ENCODE data around the gene GNAQ. TPM values are rescaled to one million over a fixed set of nuclear protein-coding genes. Genes with fewer than 3 reads are reported as not detected.

The GNAQ gene
- total and polyA plus RNA-seq, 2 of the 4 experiments (the other 2 are of a cell fraction), result 23.1 to 50.7 TPM

GRCh38 chr9:77988630-77989029 lies 43.0 kb downstream of the GNAQ start:
- CTCF ChIA-PET, result no interaction called here

More at GRCh38 chr9:77988630-77989029, 43.0 kb downstream of the GNAQ start:
- intact Hi-C loops (cut with micrococcal nuclease) (no loop called here), dilution Hi-C loops (cut with HindIII; ENCODE audit: low sequenced_read_pairs, unreplicated experiment) (no loop called here), in situ Hi-C loops (cut with MboI; ENCODE audit: low sequenced_read_pairs) (no loop called here)
- Histone ChIP-seq H3K79me1 (ENCODE audit: low read depth in 1 of 2, low read length in 2 of 2) (peaks cover 23 to 57% of the 10 kb centered on the region in 2 experiments), H3K4me3 (ENCODE audit: insufficient read depth, low read depth, low read length) (no peak overlapping the region), H2BK120ac (ENCODE audit: low read depth, low read length) (no peak overlapping the region), H2BK15ac (ENCODE audit: low read depth, low read length) (no peak overlapping the region), H3K18ac (ENCODE audit: low read depth, low read length) (no peak overlapping the region), H3K14ac (replicated peaks; ENCODE audit: low read depth, low read length) (no peak overlapping the region), H4K20me1 (ENCODE audit: insufficient read depth, low read length) (peaks cover 11% of the 10 kb centered on the region; the same call in 1 of the 2 replicates), H4K8ac (ENCODE audit: low read depth in 2 of 2, low read length in 2 of 2) (no peak overlapping the region), H2AFZ (replicated peaks; ENCODE audit: low read length, poor library complexity) (no peak overlapping the region), H2AK5ac (ENCODE audit: low read depth, low read length) (no peak overlapping the region), H3K23ac (ENCODE audit: low read depth, low read length) (no peak overlapping the region), H3K27ac (ENCODE audit: insufficient read depth, low read length) (no peak overlapping the region), H4K5ac (ENCODE audit: low read depth, low read length) (no peak overlapping the region), H2BK5ac (ENCODE audit: low read depth, low read length, poor library complexity, severe bottlenecking) (no peak overlapping the region), H3K9ac (ENCODE audit: low read depth, low read length) (no peak overlapping the region), H3K4me2 (ENCODE audit: low read depth, low read length) (no peak overlapping the region), H3K27me3 (ENCODE audit: control insufficient read depth, insufficient read depth, low read length) (no peaks in the 10 kb centered on the region), H3K9me3 (ENCODE audit: control insufficient read depth, insufficient read depth, low read length) (no peaks in the 10 kb centered on the region), H3K9me1 (ENCODE audit: insufficient read depth, low read length) (peaks cover 6% of the 10 kb centered on the region), H3K4ac (ENCODE audit: low read depth, low read length) (no peak overlapping the region), H4K91ac (ENCODE audit: insufficient read depth, low read depth, low read length) (no peak overlapping the region), H2BK20ac (ENCODE audit: low read depth, low read length) (no peak overlapping the region), H3K56ac (ENCODE audit: extremely low read depth, insufficient read depth, low read length) (no peak overlapping the region), H3K4me1 (ENCODE audit: control insufficient read depth, insufficient read depth, low read length) (no peaks in the 10 kb centered on the region; the same call in none of the 2 replicates), H2AK9ac (replicated peaks; ENCODE audit: low read depth, low read length, poor library complexity) (no peak overlapping the region), H3K36me3 (ENCODE audit: control insufficient read depth, insufficient read depth, low read length) (no peaks in the 10 kb centered on the region; the same call in none of the 2 replicates)
- ATAC-seq (ENCODE audit: low read depth) (no peak; the same call in 1 of the 2 replicates), DNase-seq (no peak)
- TF ChIP-seq MAZ (IDR thresholded peaks at IDR 0.05; ENCODE audit: borderline replicate concordance, low read depth, low read length) (no peak), ELK1 (IDR thresholded peaks at IDR 0.05; ENCODE audit: borderline replicate concordance, low read depth, low read length) (no peak), USF2 (IDR thresholded peaks at IDR 0.05; ENCODE audit: low read depth, low read length) (no peak), BHLHE40 (IDR thresholded peaks at IDR 0.05; ENCODE audit: low read depth, low read length) (no peak), CHD1 (IDR thresholded peaks at IDR 0.05; ENCODE audit: low read depth, low read length) (no peak), SMC3 (IDR thresholded peaks at IDR 0.05; ENCODE audit: low read depth, low read length) (no peak), MAFK (IDR thresholded peaks at IDR 0.05; ENCODE audit: low read depth, low read length) (no peak), CTCF (conservative IDR thresholded peaks at IDR 0.05; ENCODE audit: low read depth, low read length) (no peak)
- no CpG with 5 or more reads among the region's 1 CpG for WGBS, 2 experiments (ENCODE audit: extremely low coverage in 2 of 2, insufficient read length in 1 of 2)
- BruUV-seq (replicated peaks), result no TSS peak
- POLR2A ChIA-PET (ENCODE audit: unreplicated experiment), result no interaction called here

Measured in IMR-90 (cell line).